ENCODE measurements around the gene PRSS1. TPM values are rescaled to one million over a fixed set of nuclear protein-coding genes. Genes with fewer than 3 reads are reported as not detected.
"Not testable (repeated sequence)": the region's sequence is repeated elsewhere in the genome, so short reads cannot be mapped to it uniquely, and the experiment has no call there.

PRSS1 gene
- total RNA-seq, 4 donors from 2014 or later: 1.7 to 51.3 (median 4.8) TPM

- Histone ChIP-seq H3K4me1 (no peaks in the 10 kb centered on the region), H3K36me3 (no peaks in the 10 kb centered on the region), H3K27me3 (no peaks in the 10 kb centered on the region), H3K4me3 (no peak overlapping the region), H3K9me3 (no peaks in the 10 kb centered on the region), H3K27ac (no peak overlapping the region)
- TF ChIP-seq CTCF (IDR thresholded peaks at IDR 0.05) (no peak), POLR2A (IDR thresholded peaks at IDR 0.05) (no peak), EP300 (IDR thresholded peaks at IDR 0.05) (no peak)
- no peak for DNase-seq (ENCODE audit: low spot score in 2 of 2)
These were observed 23.4 kb downstream of the PRSS1 start for GRCh38 chr7:142772673-142773072.

DNA sequence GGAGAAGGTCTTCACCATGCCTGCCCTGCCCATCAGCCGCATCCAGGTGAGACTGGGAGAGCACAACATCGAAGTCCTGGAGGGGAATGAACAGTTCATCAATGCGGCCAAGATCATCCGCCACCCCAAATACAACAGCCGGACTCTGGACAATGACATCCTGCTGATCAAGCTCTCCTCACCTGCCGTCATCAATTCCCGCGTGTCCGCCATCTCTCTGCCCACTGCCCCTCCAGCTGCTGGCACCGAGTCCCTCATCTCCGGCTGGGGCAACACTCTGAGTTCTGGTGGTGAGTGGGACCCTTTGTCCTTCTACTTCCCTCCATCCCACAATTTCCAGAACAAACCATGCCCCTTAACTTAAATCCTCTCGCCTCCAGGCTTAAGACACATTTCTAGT is 24.0 kb downstream of the PRSS1 start:
- no peak for TF ChIP-seq CTCF (IDR thresholded peaks at IDR 0.05)
- no peak for TF ChIP-seq EP300 (IDR thresholded peaks at IDR 0.05)
- no peak for TF ChIP-seq POLR2A (IDR thresholded peaks at IDR 0.05)
- no peaks in the 10 kb centered on the region for H3K36me3 ChIP-seq

GRCh38 chr7:142773937-142774744 is 24.9 kb downstream of the PRSS1 start:
- Histone ChIP-seq H3K4me3 (no peak overlapping the region), H3K27me3 (no peaks in the 10 kb centered on the region), H3K4me1 (no peaks in the 10 kb centered on the region), H3K9me3 (no peaks in the 10 kb centered on the region), H3K27ac (no peak overlapping the region), H3K36me3 (no peaks in the 10 kb centered on the region)
- DNase-seq (ENCODE audit: low spot score in 2 of 2): no peak
- 68 to 70% methylated on average over 4 of the region's 4 CpGs for WGBS, 2 donors
- TF ChIP-seq POLR2A (IDR thresholded peaks at IDR 0.05) (no peak), EP300 (IDR thresholded peaks at IDR 0.05) (no peak), CTCF (IDR thresholded peaks at IDR 0.05) (no peak)

More for the DNA sequence above, 24.0 kb downstream of the PRSS1 start:
- no peak for DNase-seq (ENCODE audit: low spot score in 2 of 2)
- Histone ChIP-seq H3K4me3 (no peak overlapping the region), H3K27ac (no peak overlapping the region), H3K27me3 (no peaks in the 10 kb centered on the region), H3K4me1 (no peaks in the 10 kb centered on the region), H3K9me3 (no peaks in the 10 kb centered on the region)
- 88 to 94% methylated on average over 12 of the region's 12 CpGs for WGBS, 2 donors

DNA sequence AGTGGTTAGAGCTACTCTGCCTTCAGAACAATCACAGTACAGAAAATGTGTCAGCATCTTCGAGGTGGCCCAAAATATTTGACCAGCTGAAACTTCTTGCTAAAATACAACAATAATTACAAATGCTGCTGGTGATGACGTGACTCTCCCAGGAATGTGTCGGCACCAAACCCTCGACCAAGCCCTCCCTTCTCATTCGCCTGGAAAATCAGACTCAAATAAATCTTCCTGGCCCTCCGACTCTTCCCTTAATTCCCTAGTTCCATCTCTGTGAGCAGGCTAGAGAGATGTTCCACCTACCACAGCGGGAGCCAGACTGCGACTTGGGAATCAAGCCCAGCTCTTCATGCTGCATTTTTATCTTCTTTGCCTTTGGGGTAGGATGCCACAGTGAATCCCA is 25.6 kb downstream of the PRSS1 start:
- no peak overlapping the region for H3K27ac ChIP-seq

GRCh38 chr7:142775351-142776115 is 26.3 kb downstream of the PRSS1 start:
- WGBS, 2 donors: 66 to 79% methylated on average over 6 of the region's 6 CpGs
- not testable (repeated sequence) for H3K27ac ChIP-seq; H3K27me3 ChIP-seq; H3K4me1 ChIP-seq; DNase-seq (ENCODE audit: low spot score in 2 of 2); H3K36me3 ChIP-seq; H3K9me3 ChIP-seq; H3K4me3 ChIP-seq

More for the DNA sequence above, 25.6 kb downstream of the PRSS1 start:
- Histone ChIP-seq H3K4me3 (no peak overlapping the region), H3K9me3 (no peaks in the 10 kb centered on the region), H3K36me3 (no peaks in the 10 kb centered on the region), H3K4me1 (no peaks in the 10 kb centered on the region), H3K27me3 (no peaks in the 10 kb centered on the region)
- no peak for DNase-seq (ENCODE audit: low spot score in 2 of 2)
- 64 to 75% methylated on average over 8 of the region's 8 CpGs for WGBS, 2 donors
- TF ChIP-seq CTCF (IDR thresholded peaks at IDR 0.05) (no peak), POLR2A (IDR thresholded peaks at IDR 0.05) (no peak), EP300 (IDR thresholded peaks at IDR 0.05) (no peak)

Data from tibial nerve (tissue), 4 donors.